K562 (cell line): ENCODE data around the gene ZNF775. TPM values are rescaled to one million over a fixed set of nuclear protein-coding genes. Genes with fewer than 3 reads are reported as not detected.

Source experiments
- ATAC-seq: fragments of 200-7000 bp; cut with Tn5 transposase; 3 replicates; pipeline ENCODE4 v1.9.1; 2020; ENCODE audit warnings: moderate library complexity
- BruUV-seq: library from RNA; stranded (reverse); fragments of 400-500 nt; replicated peaks from 2 replicates; lab custom pipeline; 2021; lab: Mats Ljungman, UMichigan
- CTCF ChIA-PET: fragments of 300-600 bp; formaldehyde crosslinking; extraction: SDS; loops from one replicate; lab custom pipeline; 2021; ENCODE audit warnings: low intra/inter-chr PET ratio; lab: Yijun Ruan, JAX
- POLR2A ChIA-PET: fragments of 300-600, 350-650 bp; sonication (Branson Sonifier 250); formaldehyde crosslinking; extraction: SDS; loops from one replicate; lab custom pipeline; 2021; ENCODE audit warnings: antibody characterized with exemption, inconsistent platforms; lab: Yijun Ruan, JAX
- DNase-seq, 4 experiments: peaks; one replicate each; pipeline versions ENCODE4 v3.0.0 to v3.0.0-alpha.2; 2011 to 2018; ENCODE audit warnings: low spot score in 3 of 4, mixed read lengths in 3 of 4; ENCODE audit errors: extremely low read depth in 1 of 4
- FAIRE-seq: peaks from 2 replicates; lab custom pipeline; 2011; peaks lifted over from hg19 to GRCh38; lab: Jason Lieb, UNC
- H2AFZ ChIP-seq: 2 replicates; pipeline ENCODE4 v1.6.0; 2011; ENCODE audit warnings: low read depth, low read length, control low read depth, inconsistent platforms
- H3K27ac ChIP-seq: fragments of 200-600 bp; 3 replicates; pipeline ENCODE4 v1.8.0; 2011; ENCODE audit warnings: low read depth, mild to moderate bottlenecking, control low read depth, inconsistent platforms, low read length, moderate library complexity, mixed read lengths; ENCODE audit errors: extremely low read depth
- H3K27me3 ChIP-seq, 2 experiments: fragments of 300-600 bp in 1 of 2; 2 replicates in 1 of 2; 3 replicates in 1 of 2; pipeline versions ENCODE4 v1.6.0 to v1.8.0; 2011; ENCODE audit warnings: inconsistent platforms in 2 of 2, low read length in 2 of 2, mild to moderate bottlenecking in 1 of 2, mixed read lengths in 1 of 2, moderate library complexity in 1 of 2; ENCODE audit not compliant: control insufficient read depth in 2 of 2, insufficient read depth in 2 of 2
- H3K36me3 ChIP-seq: fragments of 300-600 bp; 3 replicates; pipeline ENCODE4 v1.8.0; 2011; ENCODE audit warnings: mild to moderate bottlenecking, low read length, inconsistent platforms; ENCODE audit not compliant: control insufficient read depth, insufficient read depth
- H3K4me1 ChIP-seq, 2 experiments: fragments of 200-600 bp in 1 of 2; replicated peaks in 1 of 2; 2 replicates in 1 of 2; 3 replicates in 1 of 2; pipeline versions ENCODE4 v1.5.1 to v1.8.0; 2011; ENCODE audit warnings: inconsistent platforms in 2 of 2, low read length in 2 of 2, mild to moderate bottlenecking in 1 of 2, mixed read lengths in 1 of 2, moderate library complexity in 1 of 2; ENCODE audit not compliant: control insufficient read depth in 2 of 2, insufficient read depth in 2 of 2
- H3K4me2 ChIP-seq: 2 replicates; pipeline ENCODE4 v1.6.1; 2011; ENCODE audit warnings: low read length, control low read depth, inconsistent platforms, mixed read lengths; ENCODE audit not compliant: insufficient read depth
- H3K4me3 ChIP-seq: fragments of 200-600 bp; sonication (generic), shearing (Covaris generic); 2 replicates; pipeline ENCODE4 v1.5.1; 2016; ENCODE audit warnings: control low read depth, inconsistent platforms
- H3K79me2 ChIP-seq: fragments of 200-600 bp; 3 replicates; pipeline ENCODE4 v1.8.0; 2011; ENCODE audit warnings: low read length, inconsistent platforms; ENCODE audit not compliant: control insufficient read depth, insufficient read depth
- H3K9ac ChIP-seq, 2 experiments: 2 replicates each; pipeline versions ENCODE4 v1.6.0 to v1.6.1; 2011; ENCODE audit warnings: low read depth in 2 of 2, low read length in 2 of 2, control low read depth in 1 of 2, inconsistent platforms in 1 of 2, mild to moderate bottlenecking in 1 of 2, mixed read lengths in 1 of 2; ENCODE audit not compliant: insufficient read depth in 1 of 2
- H3K9me1 ChIP-seq: one replicate; pipeline ENCODE4 v1.6.0; 2011; ENCODE audit warnings: inconsistent platforms, mild to moderate bottlenecking, low read length, moderate library complexity; ENCODE audit not compliant: control insufficient read depth, insufficient read depth
- H3K9me3 ChIP-seq: replicated peaks from 2 replicates; pipeline ENCODE4 v1.5.1; 2011; ENCODE audit warnings: low read depth, low read length, inconsistent platforms; ENCODE audit not compliant: control insufficient read depth, insufficient read depth
- H4K20me1 ChIP-seq: replicated peaks from 2 replicates; pipeline ENCODE4 v1.6.1; 2011; ENCODE audit warnings: low read length, inconsistent platforms, mixed read lengths; ENCODE audit not compliant: control insufficient read depth, insufficient read depth
- BRCA1 ChIP-seq, 2 experiments: fragments of 450-650 bp in 1 of 2; sonication (generic) in 1 of 2; formaldehyde crosslinking in 1 of 2; IDR thresholded peaks; 2 replicates each; pipeline versions ENCODE4 v1.5.0 to v1.6.1; 2017 to 2020; ENCODE audit warnings: mild to moderate bottlenecking in 1 of 2, missing genetic modification reagents in 1 of 2
- E2F4 ChIP-seq: sonication (generic); formaldehyde crosslinking; IDR thresholded peaks from 2 replicates; pipeline ENCODE4 v1.8.0; 2022; ENCODE audit warnings: mild to moderate bottlenecking, low read depth, missing genetic modification reagents
- E2F8 ChIP-seq: fragments of 450-650 bp; IDR thresholded peaks from 2 replicates; pipeline ENCODE4 v1.7.1; 2018; ENCODE audit warnings: mild to moderate bottlenecking, low read depth; ENCODE audit not compliant: partially characterized antibody
- HDAC1 ChIP-seq, 2 experiments: fragments of 450-650 bp; IDR thresholded peaks; 2 replicates each; pipeline ENCODE4 v1.6.1; 2016 to 2017; ENCODE audit warnings: inconsistent platforms in 1 of 2, mild to moderate bottlenecking in 1 of 2, moderate library complexity in 1 of 2
- MAX ChIP-seq: sonication (generic); formaldehyde crosslinking; IDR thresholded peaks from 2 replicates; pipeline ENCODE4 v1.9.0; 2022; ENCODE audit warnings: mild to moderate bottlenecking, missing genetic modification reagents
- NCOA2 ChIP-seq, 2 experiments: fragments of 450-650 bp; IDR thresholded peaks; 2 replicates each; pipeline ENCODE4 v1.6.1; 2018; ENCODE audit warnings: mild to moderate bottlenecking in 2 of 2, moderate library complexity in 1 of 2; ENCODE audit not compliant: partially characterized antibody in 2 of 2
- NR2C2 ChIP-seq, 2 experiments: fragments of 200-800 bp in 1 of 2; sonication (Bioruptor generic) in 1 of 2; sonication (generic) in 1 of 2; formaldehyde crosslinking in 1 of 2; IDR thresholded peaks; 2 replicates each; pipeline versions ENCODE4 v1.6.1 to v1.8.0; 2016 to 2022; ENCODE audit warnings: mild to moderate bottlenecking in 1 of 2, missing compliant biosample characterization in 1 of 2, missing genetic modification characterization in 1 of 2, missing genetic modification reagents in 1 of 2
- POLR2AphosphoS5 ChIP-seq: IDR thresholded peaks from 2 replicates; pipeline ENCODE4 v1.6.1; 2011; ENCODE audit warnings: mild to moderate bottlenecking, low read depth, low read length, moderate library complexity; ENCODE audit not compliant: control insufficient read depth, insufficient read depth
- SMARCC2 ChIP-seq: fragments of 450-650 bp; IDR thresholded peaks from 2 replicates; pipeline ENCODE4 v1.6.1; 2017; ENCODE audit warnings: antibody characterized with exemption, moderate library complexity, mild to moderate bottlenecking, low read depth
- SUPT5H ChIP-seq: fragments of 450-650 bp; IDR thresholded peaks from 2 replicates; pipeline ENCODE4 v1.6.1; 2016
- ZMIZ1 ChIP-seq, 2 experiments: fragments of 150-350 bp in 1 of 2; IDR thresholded peaks; 2 replicates each; pipeline ENCODE4 v1.6.1; 2012 to 2016; ENCODE audit warnings: low read depth in 2 of 2, low read length in 2 of 2, mild to moderate bottlenecking in 1 of 2, moderate library complexity in 1 of 2
- WGBS: fragments of 100-300 bp; shearing (Covaris generic); methylation state at CpG from one replicate; pipeline ENCODE4 v1.1.6; 2016; ENCODE audit warnings: low coverage, mixed read lengths; ENCODE audit not compliant: insufficient coverage; ENCODE audit errors: missing lambda C conversion rate; 5-methylcytosine and 5-hydroxymethylcytosine counted together
- in situ Hi-C: fragments of 300-500 bp; cut with MboI; formaldehyde crosslinking; loops from 4 replicates; pipeline ENCODE4 v1.15.0; 2018; ENCODE audit warnings: inconsistent platforms, mixed read lengths
- intact Hi-C: fragments of 100-400 bp; cut with micrococcal nuclease; formaldehyde crosslinking; loops from 2 replicates; pipeline ENCODE4 v1.14.2; 2022
- polyA plus RNA-seq, 8 experiments: library from polyadenylated mRNA; depleted of rRNA in 4 of 8; stranded (reverse) in 5 of 8; unstranded in 3 of 8; fragments of >200 nt; fragmentation: Nextera tagmentation in 2 of 8; fragmentation: Illumina TruSeq in 1 of 8; extraction: Ambion mirVana in 2 of 8; extraction: Trizol in 1 of 8; gene quantifications; 2 replicates each; pipeline versions ENCODE4 v1.2.1 to v1.2.3, GENCODE V29; 2011 to 2014; ENCODE audit warnings: inconsistent platforms in 1 of 8, missing spikeins in 1 of 8
- total RNA-seq, 7 experiments: library from RNA; depleted of rRNA in 6 of 7; stranded (reverse); fragments of >200 nt in 6 of 7; fragmentation: Illumina TruSeq in 2 of 7; extraction: Trizol in 2 of 7; gene quantifications; 2 replicates each; pipeline versions ENCODE4 v1.2.1 to v1.2.3, GENCODE V29; 2011 to 2021; ENCODE audit warnings: low replicate concordance in 1 of 7

The ZNF775 gene
- total and polyA plus RNA-seq, 9 of the 15 experiments (the other 6 are each of a cell fraction or from before 2014, with no cell fraction given), result 0.04 to 18.7 (median 4.9) TPM

GRCh38 chr7:150373049-150373801 is 5.9 kb upstream of the ZNF775 start:
- H3K36me3 ChIP-seq, result peaks cover 66% of the 10 kb centered on the region
- TSS peak; percentile 1 for BruUV-seq
- CTCF ChIA-PET, result no interaction called here
- POLR2A ChIA-PET, result interaction anchor here (0.6 to 2.1 kb wide), 8 partner anchors 7 to 617 kb away, joined by 3 to 17 read pairs (median 6); no protein-coding TSS in a partner anchor
- H3K27ac ChIP-seq, result 0 out of 3 replicates have a peak overlapping the region, but pooled peaks have one; percentile 12
- H3K9me1 ChIP-seq, result no peaks in the 10 kb centered on the region
- FAIRE-seq (peak; percentile 75), DNase-seq (peak in 2 of 4 experiments; percentile 72 to 78), ATAC-seq (peak; percentile 64)
- no peaks in the 10 kb centered on the region; the same call in 1 of the 2 replicates for H4K20me1 ChIP-seq
- H3K4me3 ChIP-seq, result no peak overlapping the region
- WGBS, result 62% methylated on average over 21 of the region's 21 CpGs
- H3K4me2 ChIP-seq, result peak overlapping the region; percentile 42
- in situ Hi-C loops (no loop called here), intact Hi-C loops (no loop called here)
- H3K4me1 ChIP-seq, result peaks cover 47 to 58% of the 10 kb centered on the region in 2 experiments
- H3K27me3 ChIP-seq, result no peaks in the 10 kb centered on the region
- no peaks in the 10 kb centered on the region for H3K9me3 ChIP-seq
- peaks cover 62% of the 10 kb centered on the region for H3K79me2 ChIP-seq
- H2AFZ ChIP-seq, result no peak overlapping the region
- peak overlapping the region; percentile 32 to 86; a peak in 3 of 4 replicates for H3K9ac ChIP-seq
- peak; percentile 17 for TF ChIP-seq E2F8
- TF ChIP-seq E2F4 (CRISPR knock-in tag), result peak; percentile 53; the same call in 1 of the 2 replicates
- no peak for TF ChIP-seq ZMIZ1 (IDR thresholded peaks at IDR 0.05; ENCODE audit: low read depth in 2 of 2, low read length in 2 of 2)
- 0 out of 2 replicates have a peak, but pooled peaks have one; percentile 18 for TF ChIP-seq NR2C2 (CRISPR knock-in tag; IDR thresholded peaks at IDR 0.05)
- no peak for TF ChIP-seq NR2C2 (tag; IDR thresholded peaks at IDR 0.05)
- TF ChIP-seq MAX, result 0 out of 2 replicates have a peak, but pooled peaks have one; percentile 27
- TF ChIP-seq HDAC1 (IDR thresholded peaks at IDR 0.05), result peak in 1 of 2 experiments; percentile 35; a peak in 1 of 4 replicates
- peak; percentile 14; the same call in 1 of the 2 replicates for TF ChIP-seq POLR2AphosphoS5
- TF ChIP-seq NCOA2 (IDR thresholded peaks at IDR 0.05; ENCODE audit: partially characterized antibody in 2 of 2), result no peak
- TF ChIP-seq SMARCC2, result no peak
- 0 out of 2 replicates have a peak, but pooled peaks have one; percentile 49 for TF ChIP-seq SUPT5H
- no peak for TF ChIP-seq BRCA1 (IDR thresholded peaks at IDR 0.05)
- no peak for TF ChIP-seq BRCA1 (CRISPR knock-in tag; IDR thresholded peaks at IDR 0.05)
